WTC11 (cell line): ENCODE measurements around the gene PRC1. TPM values are rescaled to one million over a fixed set of nuclear protein-coding genes. Genes with fewer than 3 reads are reported as not detected.

Source experiments
- ATAC-seq: fragments of 200-7000 bp; cut with Tn5 transposase; 2 replicates; pipeline ENCODE4 v1.10.0; 2021; ENCODE audit warnings: mild to moderate bottlenecking, moderate library complexity
- CTCF ChIA-PET: fragments of 300-600 bp; sonication (Branson Sonifier 250); formaldehyde crosslinking; loops from one replicate; lab custom pipeline; 2021; ENCODE audit warnings: antibody characterized with exemption; lab: Charles Lee
- POLR2A ChIA-PET: fragments of 350-600 bp; sonication (Branson Sonifier 250); formaldehyde crosslinking; loops from one replicate; lab custom pipeline; 2021; ENCODE audit warnings: antibody characterized with exemption; lab: Charles Lee
- DNase-seq: peaks from one replicate; pipeline ENCODE4 v3.0.0; 2021; ENCODE audit warnings: low spot score
- H3K27ac Mint-ChIP-seq: 2 replicates; pipeline ENCODE4 v1.8.0; 2021; ENCODE audit warnings: mixed read lengths
- H3K27me3 Mint-ChIP-seq: 2 replicates; pipeline ENCODE4 v1.8.0; 2021; ENCODE audit warnings: low read depth, mild to moderate bottlenecking, moderate library complexity, mixed read lengths
- H3K36me3 Mint-ChIP-seq: 2 replicates; pipeline ENCODE4 v1.8.0; 2021; ENCODE audit warnings: mixed read lengths
- H3K4me1 Mint-ChIP-seq: 2 replicates; pipeline ENCODE4 v1.8.0; 2022; ENCODE audit warnings: mixed read lengths
- H3K4me3 Mint-ChIP-seq: 2 replicates; pipeline ENCODE4 v1.8.0; 2021; ENCODE audit warnings: mild to moderate bottlenecking, moderate library complexity, mixed read lengths
- H3K9me3 Mint-ChIP-seq: 2 replicates; pipeline ENCODE4 v1.8.0; 2021; ENCODE audit warnings: mixed read lengths
- AR ChIP-seq: fragments of 250-450 bp; sonication (Bioruptor Pico); IDR thresholded peaks from 2 replicates; pipeline ENCODE4 v1.9.0; 2021; ENCODE audit warnings: mild to moderate bottlenecking
- GABPB1 ChIP-seq: sonication (generic); formaldehyde crosslinking; IDR thresholded peaks from 2 replicates; pipeline ENCODE4 v1.8.1; 2023; ENCODE audit warnings: mild to moderate bottlenecking, missing genetic modification reagents
- HMGA2 ChIP-seq: fragments of 250-450 bp; sonication (Bioruptor Pico); IDR thresholded peaks from 2 replicates; pipeline ENCODE4 v1.4.0; 2021; ENCODE audit warnings: mild to moderate bottlenecking, moderate library complexity
- IRF1 ChIP-seq: sonication (generic); formaldehyde crosslinking; IDR thresholded peaks from 2 replicates; pipeline ENCODE4 v1.8.0; 2023; ENCODE audit warnings: missing genetic modification reagents
- JAZF1 ChIP-seq: fragments of 250-450 bp; sonication (Bioruptor Pico); IDR thresholded peaks from 2 replicates; pipeline ENCODE4 v1.9.0; 2021; ENCODE audit warnings: moderate library complexity, mild to moderate bottlenecking, inconsistent platforms
- JUN ChIP-seq: sonication (generic); formaldehyde crosslinking; IDR thresholded peaks from 2 replicates; pipeline ENCODE4 v1.8.0; 2023; ENCODE audit warnings: mild to moderate bottlenecking, missing genetic modification reagents
- KAT7 ChIP-seq: sonication (generic); formaldehyde crosslinking; IDR thresholded peaks from 2 replicates; pipeline ENCODE4 v1.8.1; 2023; ENCODE audit warnings: missing genetic modification reagents, mild to moderate bottlenecking, borderline replicate concordance
- MAX ChIP-seq: sonication (generic); formaldehyde crosslinking; IDR thresholded peaks from 2 replicates; pipeline ENCODE4 v1.8.0; 2022; ENCODE audit warnings: mild to moderate bottlenecking, missing genetic modification reagents
- NR2C2 ChIP-seq: sonication (generic); formaldehyde crosslinking; IDR thresholded peaks from 2 replicates; pipeline ENCODE4 v1.8.0; 2022; ENCODE audit warnings: mild to moderate bottlenecking, missing genetic modification reagents
- OVOL2 ChIP-seq: fragments of 250-450 bp; sonication (Bioruptor Pico); IDR thresholded peaks from 2 replicates; pipeline ENCODE4 v1.9.0; 2021; ENCODE audit warnings: mild to moderate bottlenecking, borderline replicate concordance
- PRDM15 ChIP-seq: sonication (generic); formaldehyde crosslinking; IDR thresholded peaks from 2 replicates; pipeline ENCODE4 v1.8.0; 2022; ENCODE audit warnings: missing genetic modification reagents
- RORB ChIP-seq: fragments of 250-450 bp; sonication (Bioruptor Pico); IDR thresholded peaks from 2 replicates; pipeline ENCODE4 v1.9.0; 2021; ENCODE audit warnings: mild to moderate bottlenecking
- SOX15 ChIP-seq: fragments of 250-450 bp; sonication (Bioruptor Pico); IDR thresholded peaks from 2 replicates; pipeline ENCODE4 v1.9.0; 2021; ENCODE audit warnings: mild to moderate bottlenecking
- TEAD4 ChIP-seq: sonication (generic); formaldehyde crosslinking; IDR thresholded peaks from 2 replicates; pipeline ENCODE4 v1.8.0; 2022; ENCODE audit warnings: mild to moderate bottlenecking, missing genetic modification reagents
- ZNF232 ChIP-seq: sonication (generic); formaldehyde crosslinking; IDR thresholded peaks from 2 replicates; pipeline ENCODE4 v1.8.0; 2022; ENCODE audit warnings: mild to moderate bottlenecking, missing genetic modification reagents
- ZNF281 ChIP-seq: sonication (generic); formaldehyde crosslinking; IDR thresholded peaks from 2 replicates; pipeline ENCODE4 v1.8.0; 2023; ENCODE audit warnings: mild to moderate bottlenecking, missing genetic modification reagents
- ZNF512 ChIP-seq: sonication (generic); formaldehyde crosslinking; IDR thresholded peaks from 2 replicates; pipeline ENCODE4 v1.8.1; 2022; ENCODE audit warnings: missing genetic modification reagents, borderline replicate concordance
- total RNA-seq: library from RNA; stranded (reverse); gene quantifications from 3 replicates; pipeline ENCODE4 v1.2.3, GENCODE V29; 2021

The PRC1 gene
- total RNA-seq, 1 experiment from 2014 or later, result 130 TPM

- Mint-ChIP-seq H3K4me1 (peaks cover 33% of the 10 kb centered on the region), H3K27me3 (no peaks in the 10 kb centered on the region), H3K4me3 (no peak overlapping the region), H3K9me3 (no peaks in the 10 kb centered on the region), H3K36me3 (peaks cover 2% of the 10 kb centered on the region), H3K27ac (no peak overlapping the region)
- no peak for TF ChIP-seq ZNF512
- no peak for TF ChIP-seq AR (CRISPR knock-in tag)
- TF ChIP-seq MAX, result no peak
- no peak for TF ChIP-seq NR2C2 (CRISPR knock-in tag)
- no peak for TF ChIP-seq RORB
- TF ChIP-seq ZNF232 (CRISPR knock-in tag), result no peak
- no peak for TF ChIP-seq GABPB1 (CRISPR knock-in tag)
- no peak for TF ChIP-seq TEAD4
- TF ChIP-seq PRDM15 (CRISPR knock-in tag), result no peak
- no peak for TF ChIP-seq SOX15
- no peak for TF ChIP-seq JAZF1 (CRISPR knock-in tag)
- ATAC-seq (no peak), DNase-seq (no peak)
- POLR2A ChIA-PET, result no interaction called here
- CTCF ChIA-PET, result interaction anchor here (1.0 to 4.7 kb wide), 5 partner anchors 34 to 278 kb away, joined by 3 to 20 read pairs (median 3); no protein-coding TSS in a partner anchor
Observed at GRCh38 chr15:90990446-90990845, 3.9 kb downstream of the PRC1 start.

GRCh38 chr15:90989040-90989768 is 5.1 kb downstream of the PRC1 start:
- TF ChIP-seq JUN (CRISPR knock-in tag) (no peak), HMGA2 (no peak), KAT7 (no peak), ZNF281 (CRISPR knock-in tag) (no peak), OVOL2 (CRISPR knock-in tag) (no peak), IRF1 (CRISPR knock-in tag) (no peak)
- DNase-seq (no peak), ATAC-seq (no peak)
- ChIA-PET POLR2A (interaction anchor here (0.6 kb wide), 1 partner anchor 52 kb away, joined by 3 read pairs; no protein-coding TSS in a partner anchor), CTCF (interaction anchor here (0.6 to 4.7 kb wide), 6 partner anchors 32 to 280 kb away, joined by 3 to 26 read pairs (median 4); no protein-coding TSS in a partner anchor)
- Mint-ChIP-seq H3K36me3 (peaks cover 3% of the 10 kb centered on the region), H3K27me3 (no peaks in the 10 kb centered on the region), H3K27ac (peak overlapping the region; percentile 13; the same call in 1 of the 2 replicates), H3K4me1 (peaks cover 31% of the 10 kb centered on the region), H3K9me3 (no peaks in the 10 kb centered on the region), H3K4me3 (no peak overlapping the region)
